DND-41 (cell line): ENCODE results near the gene CSNK2A1.

Experiments used
- ATAC-seq: fragments of 200-7000 bp; cut with Tn5 transposase; 3 replicates; pipeline ENCODE4 v1.9.1; 2021; ENCODE audit warnings: low read depth; ENCODE audit not compliant: insufficient read depth
- DNase-seq: peaks from one replicate; pipeline ENCODE4 v3.0.0-alpha.2; 2020
- H2AFZ ChIP-seq: 2 replicates; pipeline ENCODE4 v1.6.0; 2012; ENCODE audit warnings: low read depth, low read length
- H3K27ac ChIP-seq: 2 replicates; pipeline ENCODE4 v1.5.1; 2012; ENCODE audit warnings: low read length, inconsistent platforms
- H3K27me3 ChIP-seq: fragments of 200-600 bp; sonication (generic); 2 replicates; pipeline ENCODE4 v1.6.0; 2012; ENCODE audit warnings: low read length, mild to moderate bottlenecking, inconsistent platforms; ENCODE audit not compliant: insufficient read depth, poor library complexity
- H3K36me3 ChIP-seq: 2 replicates; pipeline ENCODE4 v1.5.1; 2012; ENCODE audit warnings: low read length, inconsistent platforms; ENCODE audit not compliant: insufficient read depth
- H3K4me1 ChIP-seq: 2 replicates; pipeline ENCODE4 v1.5.1; 2012; ENCODE audit warnings: mild to moderate bottlenecking, low read length; ENCODE audit not compliant: insufficient read depth
- H3K4me2 ChIP-seq: 2 replicates; pipeline ENCODE4 v1.6.0; 2012; ENCODE audit warnings: mild to moderate bottlenecking, moderate library complexity, low read length, inconsistent platforms; ENCODE audit not compliant: insufficient read depth
- H3K4me3 ChIP-seq, 2 experiments: fragments of 200-600 bp in 1 of 2; shearing (Covaris generic) in 1 of 2; 2 replicates each; pipeline ENCODE4 v1.5.1; 2012 to 2016; ENCODE audit warnings: inconsistent platforms in 2 of 2, low read length in 2 of 2, mild to moderate bottlenecking in 2 of 2, low read depth in 1 of 2, moderate library complexity in 1 of 2
- H3K79me2 ChIP-seq: 2 replicates; pipeline ENCODE4 v1.6.0; 2012; ENCODE audit warnings: low read length, inconsistent platforms; ENCODE audit not compliant: insufficient read depth
- H3K9ac ChIP-seq: 2 replicates; pipeline ENCODE4 v1.6.0; 2012; ENCODE audit warnings: low read depth, mild to moderate bottlenecking, inconsistent platforms, low read length, moderate library complexity
- H3K9me3 ChIP-seq: 2 replicates; pipeline ENCODE4 v1.5.1; 2012; ENCODE audit warnings: low read length, moderate library complexity, mild to moderate bottlenecking, inconsistent platforms; ENCODE audit not compliant: insufficient read depth, severe bottlenecking
- H4K20me1 ChIP-seq: 2 replicates; pipeline ENCODE4 v1.6.0; 2012; ENCODE audit warnings: low read length; ENCODE audit not compliant: insufficient read depth
- CTCF ChIP-seq: IDR thresholded peaks from 2 replicates; pipeline ENCODE4 v1.5.1; 2012; ENCODE audit warnings: borderline replicate concordance, low read length, moderate library complexity, mild to moderate bottlenecking; ENCODE audit not compliant: poor library complexity, severe bottlenecking; ENCODE audit errors: extremely low read depth
- EZH2 ChIP-seq: IDR thresholded peaks from 3 replicates; pipeline ENCODE4 v1.6.1; 2012; ENCODE audit warnings: borderline replicate concordance, low read depth, mild to moderate bottlenecking, moderate library complexity, low read length, inconsistent platforms; ENCODE audit not compliant: severe bottlenecking

CSNK2A1 gene

GRCh38 chr20:434661-435419 is 108.8 kb downstream of the CSNK2A1 start:
- no peak for DNase-seq
- peaks cover 78% of the 10 kb centered on the region for H3K36me3 ChIP-seq

GRCh38 chr20:434221-434620 is 109.4 kb downstream of the CSNK2A1 start:
- Histone ChIP-seq H3K27me3 (no peaks in the 10 kb centered on the region), H3K9me3 (no peaks in the 10 kb centered on the region), H2AFZ (no peak overlapping the region), H3K4me2 (no peak overlapping the region), H3K79me2 (no peaks in the 10 kb centered on the region), H3K4me3 (no peak overlapping the region), H3K27ac (no peak overlapping the region), H3K4me1 (peaks cover 23% of the 10 kb centered on the region), H3K36me3 (peaks cover 80% of the 10 kb centered on the region), H3K9ac (no peak overlapping the region), H4K20me1 (peaks cover 29% of the 10 kb centered on the region)
- ATAC-seq = no peak
- no peak for DNase-seq
- TF ChIP-seq CTCF (no peak), EZH2 (no peak)

More at GRCh38 chr20:434661-435419, 108.8 kb downstream of the CSNK2A1 start:
- Histone ChIP-seq H3K4me2 (no peak overlapping the region), H3K27me3 (no peaks in the 10 kb centered on the region), H3K4me1 (peaks cover 29% of the 10 kb centered on the region), H3K79me2 (no peaks in the 10 kb centered on the region), H3K9me3 (no peaks in the 10 kb centered on the region), H4K20me1 (peaks cover 34% of the 10 kb centered on the region), H3K27ac (no peak overlapping the region), H2AFZ (no peak overlapping the region), H3K9ac (no peak overlapping the region), H3K4me3 (no peak overlapping the region)
- no peak for TF ChIP-seq CTCF
- no peak for TF ChIP-seq EZH2
- ATAC-seq = no peak

GRCh38 chr20:433300-433975 is 110.2 kb downstream of the CSNK2A1 start:
- H3K4me1 ChIP-seq = peaks cover 15% of the 10 kb centered on the region
- no peak overlapping the region for H3K4me2 ChIP-seq
- DNase-seq (no peak), ATAC-seq (no peak)
- H3K9ac ChIP-seq = no peak overlapping the region
- no peaks in the 10 kb centered on the region for H3K27me3 ChIP-seq
- no peak overlapping the region for H2AFZ ChIP-seq
- no peak overlapping the region for H3K4me3 ChIP-seq
- peaks cover 86% of the 10 kb centered on the region for H3K36me3 ChIP-seq
- H3K27ac ChIP-seq = no peak overlapping the region
- H3K79me2 ChIP-seq = no peaks in the 10 kb centered on the region
- no peaks in the 10 kb centered on the region for H3K9me3 ChIP-seq
- TF ChIP-seq EZH2 = no peak
- no peak for TF ChIP-seq CTCF
- H4K20me1 ChIP-seq = peaks cover 24% of the 10 kb centered on the region
